ENCODE data around the gene OPN1MW.
"Not testable (repeated sequence)": the region's sequence is repeated elsewhere in the genome, so short reads cannot be mapped to it uniquely, and the experiment has no call there.

OPN1MW gene

DNA sequence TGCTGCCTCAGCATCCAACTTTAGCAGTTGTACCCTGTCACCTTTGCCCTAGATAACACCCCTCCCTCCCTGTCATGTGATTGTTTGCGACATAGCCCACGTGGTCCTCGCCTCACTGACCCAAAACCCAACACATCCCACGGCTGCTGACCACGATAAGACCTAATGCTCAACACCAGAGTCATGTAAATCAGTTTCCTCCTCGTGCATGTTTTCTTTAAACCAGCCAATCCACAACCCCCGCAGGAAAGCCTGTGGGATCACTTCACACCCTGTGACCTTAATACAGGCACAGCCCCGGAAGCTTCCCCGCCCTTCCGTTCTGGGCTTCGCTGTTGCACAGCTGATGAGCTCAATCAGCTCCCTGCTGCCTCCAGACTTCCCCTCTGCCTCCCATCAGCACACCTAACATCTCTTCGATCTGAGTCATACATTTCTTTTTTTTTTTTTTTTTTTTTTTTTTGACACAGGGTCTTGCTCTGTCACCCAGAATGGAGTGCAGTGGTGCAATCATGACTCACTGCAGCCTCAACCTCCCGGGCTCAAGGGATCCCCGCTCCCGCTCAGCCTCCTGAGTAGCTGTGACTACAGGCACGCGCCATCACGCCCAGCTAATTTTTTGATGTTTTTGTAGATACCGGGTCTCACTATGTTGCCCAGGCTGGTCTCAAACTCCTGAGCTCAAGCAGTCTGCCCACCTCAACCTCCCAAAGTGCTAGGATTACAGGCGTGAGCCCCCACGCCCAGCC, 27.4 kb downstream of the OPN1MW start:
- in situ Hi-C loops (cut with HindIII; ENCODE audit: low sequenced_read_pairs), result not testable (repeated sequence)

DNA sequence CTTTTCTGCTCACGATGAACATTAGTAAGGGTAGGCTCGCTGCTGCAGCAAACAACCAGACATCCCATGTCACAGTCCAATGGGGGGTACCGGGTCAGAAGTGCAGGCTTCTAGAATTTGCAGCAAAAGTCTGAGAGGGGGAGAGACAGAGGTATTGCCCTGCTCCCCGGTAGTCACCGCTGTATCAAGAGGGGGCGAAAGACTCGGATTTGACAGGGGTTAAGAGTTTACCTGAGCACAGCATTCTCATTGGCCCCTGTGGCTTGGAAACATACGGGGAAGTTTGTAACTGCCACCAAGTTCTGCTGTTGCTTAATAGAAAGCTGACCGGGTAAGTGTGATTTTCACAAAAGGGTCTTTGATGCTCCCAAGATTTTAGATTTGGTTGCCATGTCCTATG, 28.7 kb downstream of the OPN1MW start:
- in situ Hi-C loops (cut with HindIII; ENCODE audit: low sequenced_read_pairs), result not testable (repeated sequence)

DNA sequence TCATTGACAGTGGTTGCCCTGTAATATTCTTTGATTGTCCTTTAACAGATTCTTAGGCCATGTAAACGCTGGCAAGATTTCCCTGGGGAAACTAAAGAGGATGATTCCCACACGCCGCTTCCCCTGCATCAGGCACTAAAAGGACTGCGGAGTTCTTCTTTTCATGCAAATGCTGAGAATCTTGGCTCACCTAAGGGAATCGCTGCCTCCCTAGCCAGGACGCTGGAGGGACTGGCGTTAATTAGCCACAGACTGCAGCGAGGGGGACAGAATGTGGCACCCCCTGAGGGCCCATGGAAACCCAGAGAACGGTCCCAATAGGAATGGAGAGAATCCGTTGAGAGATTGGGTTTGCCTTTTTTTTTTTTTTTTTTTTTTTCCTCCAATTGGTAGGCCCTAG, 29.1 kb downstream of the OPN1MW start:
- in situ Hi-C loops (cut with HindIII; ENCODE audit: low sequenced_read_pairs), result not testable (repeated sequence)

DNA sequence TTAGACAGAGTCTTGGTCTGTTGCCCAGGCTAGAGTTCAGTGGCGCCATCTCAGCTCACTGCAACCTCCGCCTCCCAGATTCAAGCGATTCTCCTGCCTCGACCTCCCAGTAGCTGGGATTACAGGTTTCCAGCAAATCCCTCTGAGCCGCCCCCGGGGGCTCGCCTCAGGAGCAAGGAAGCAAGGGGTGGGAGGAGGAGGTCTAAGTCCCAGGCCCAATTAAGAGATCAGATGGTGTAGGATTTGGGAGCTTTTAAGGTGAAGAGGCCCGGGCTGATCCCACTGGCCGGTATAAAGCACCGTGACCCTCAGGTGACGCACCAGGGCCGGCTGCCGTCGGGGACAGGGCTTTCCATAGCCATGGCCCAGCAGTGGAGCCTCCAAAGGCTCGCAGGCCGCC, 37.1 kb downstream of the OPN1MW start, which contains the start of gene OPN1MW2:
Gene OPN1MW2, plus strand, starts transcription at position 301 of the 400 bp plus-strand sequence. Its CDS starts 60 bp downstream, at position 361.
- in situ Hi-C loops (cut with HindIII; ENCODE audit: low sequenced_read_pairs), result not testable (repeated sequence)

DNA sequence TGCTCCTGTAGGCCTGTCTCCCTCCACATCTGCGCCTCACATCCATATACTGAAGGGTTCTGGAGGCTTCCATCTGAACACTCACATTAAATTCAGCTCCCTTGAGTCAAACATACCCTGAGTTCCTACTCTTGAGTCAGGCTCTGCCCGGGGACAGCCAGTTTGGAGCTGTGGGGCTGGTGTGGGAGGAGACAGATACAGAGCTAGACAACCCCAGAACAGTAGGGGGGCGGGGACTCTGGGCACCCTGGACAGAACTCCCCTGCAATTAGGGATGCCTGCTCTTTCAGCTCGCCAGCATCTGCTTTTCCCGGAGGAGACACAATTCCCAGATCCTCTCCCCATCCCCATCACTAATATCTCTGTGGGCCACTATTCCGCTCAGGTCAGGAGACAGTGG, 42.9 kb downstream of the OPN1MW start:
- in situ Hi-C loops (cut with HindIII; ENCODE audit: low sequenced_read_pairs), result not testable (repeated sequence)

DNA sequence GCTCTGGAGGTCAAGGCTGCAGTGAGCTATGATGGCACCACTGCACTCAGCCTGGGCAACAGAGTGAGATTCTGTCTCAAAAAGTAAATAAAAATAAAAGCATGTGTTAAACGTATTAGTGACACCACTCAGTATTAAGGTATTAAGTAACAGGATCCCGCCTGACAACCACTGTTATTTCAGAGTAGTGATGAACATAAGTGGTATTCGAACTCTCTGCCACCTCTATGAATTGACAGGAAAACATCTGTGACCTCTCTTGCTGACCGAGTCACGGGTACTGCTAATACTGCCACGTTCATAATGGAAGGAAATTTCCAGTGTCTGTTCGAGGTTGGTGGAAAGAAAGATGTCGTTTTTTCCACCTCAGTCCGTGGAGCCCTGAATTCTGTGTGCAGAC, 44.3 kb downstream of the OPN1MW start:
- in situ Hi-C loops (cut with HindIII; ENCODE audit: low sequenced_read_pairs), result not testable (repeated sequence)

DNA sequence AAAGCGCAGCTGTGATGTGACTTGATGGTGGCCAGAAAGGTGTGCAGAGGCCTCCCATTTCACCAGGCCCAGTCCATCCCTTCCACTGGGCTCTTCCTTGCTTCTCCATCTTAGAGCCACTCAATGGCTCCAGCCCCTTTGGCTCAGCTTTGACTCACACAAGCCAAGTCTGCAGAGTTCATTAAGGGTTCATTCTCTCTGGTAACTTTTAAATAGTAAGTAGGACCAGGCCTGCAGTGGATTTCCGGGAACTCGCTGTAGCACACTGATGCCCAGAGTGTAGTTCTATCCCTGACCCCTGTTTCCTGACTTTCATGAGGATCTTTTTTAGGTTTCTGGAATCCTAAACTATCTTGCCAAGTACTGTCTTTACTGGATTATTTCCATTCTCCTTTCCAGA, 49.0 kb downstream of the OPN1MW start:
- in situ Hi-C loops (cut with HindIII; ENCODE audit: low sequenced_read_pairs), result not testable (repeated sequence)

DNA sequence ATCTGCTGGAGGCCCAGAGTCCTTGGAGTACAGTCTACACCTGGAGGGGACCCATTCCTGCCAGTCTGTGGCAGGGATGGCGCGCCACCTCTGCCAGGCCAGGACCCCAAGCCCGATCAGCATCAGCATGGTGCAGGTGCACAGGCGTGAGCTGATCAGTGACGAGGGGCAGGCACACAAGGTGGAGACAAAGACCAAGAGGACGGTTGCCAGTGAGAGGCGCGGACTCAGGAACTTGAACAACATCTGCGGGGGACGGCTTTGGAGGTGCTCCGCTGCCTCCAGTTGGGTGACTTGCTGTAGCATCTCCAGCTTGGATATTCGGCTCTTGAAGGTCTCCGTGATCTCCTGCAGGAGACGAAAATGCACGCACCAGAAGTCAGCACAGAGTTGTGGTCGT, 51.2 kb downstream of the OPN1MW start:
- in situ Hi-C loops (cut with HindIII; ENCODE audit: low sequenced_read_pairs), result not testable (repeated sequence)

- in situ Hi-C loops (cut with HindIII; ENCODE audit: low sequenced_read_pairs), result not testable (repeated sequence)
Measured at GRCh38 chrX:154238939-154239559, 56.7 kb downstream of the OPN1MW start.

- in situ Hi-C loops (cut with HindIII; ENCODE audit: low sequenced_read_pairs), result not testable (repeated sequence)
Measured at GRCh38 chrX:154239982-154240503, 57.6 kb downstream of the OPN1MW start.
